ENCODE results near the gene CLSTN2. TPM values are rescaled to one million over a fixed set of nuclear protein-coding genes. Genes with fewer than 3 reads are reported as not detected.

CLSTN2 gene
- total and polyA plus RNA-seq, 2 of the 8 experiments (the other 6 are each of a cell fraction or from before 2014, with no cell fraction given), result 0.39 to 0.52 TPM

DNA sequence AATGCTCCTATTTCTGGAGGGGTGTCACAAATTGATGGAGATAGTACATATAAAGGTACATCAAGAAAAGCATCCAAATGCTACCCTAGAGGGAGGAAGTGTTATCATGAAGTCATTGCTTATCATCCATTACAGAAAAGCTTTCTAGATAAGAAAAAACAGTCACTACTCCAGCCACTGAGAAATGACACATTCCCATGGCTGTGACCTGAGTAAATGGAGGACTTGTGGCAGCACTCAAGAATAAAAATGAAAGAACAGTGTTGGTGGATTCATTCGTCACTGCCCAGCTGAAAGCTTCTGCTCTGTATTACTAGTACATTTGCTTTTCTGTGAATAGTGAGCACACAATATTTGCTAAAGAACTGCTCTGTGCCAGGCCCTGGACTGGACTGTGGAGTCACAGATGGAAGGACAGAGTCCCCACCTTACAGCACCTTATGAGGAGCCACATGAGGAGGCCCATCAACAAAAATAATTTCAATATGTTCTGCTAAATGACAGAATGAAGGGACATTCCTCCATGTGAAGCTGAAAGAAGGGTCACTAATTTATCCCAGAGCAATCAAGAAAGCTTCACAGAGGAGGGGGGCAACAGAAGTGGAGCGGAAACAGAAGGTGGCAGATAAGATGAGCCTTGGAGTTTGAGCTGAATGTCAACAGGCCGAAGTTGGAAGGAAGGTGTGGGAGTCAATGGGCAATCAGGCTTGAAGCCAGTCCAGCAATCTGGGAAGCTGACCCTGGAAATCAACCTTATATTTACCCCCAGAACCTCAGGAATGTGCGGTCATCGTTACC lies 399.3 kb downstream of the CLSTN2 start:
- Histone ChIP-seq H3K18ac (ENCODE audit: extremely low read depth, low read length) (no peak overlapping the region), H3K23me2 (ENCODE audit: low read depth, low read length) (no peaks in the 10 kb centered on the region), H3K4me2 (ENCODE audit: insufficient read depth in 1 of 2, low read depth in 2 of 2, low read length in 2 of 2) (no peak overlapping the region), H3K4ac (replicated peaks; ENCODE audit: insufficient read length, low read depth, low read length) (no peak overlapping the region), H3K9me3 (ENCODE audit: insufficient read depth in 2 of 2, low read depth in 1 of 2, low read length in 1 of 2) (no peaks in the 10 kb centered on the region), H4K5ac (ENCODE audit: insufficient read length, low read depth, low read length) (no peak overlapping the region), H3K4me1 (replicated peaks in 1 of 4; ENCODE audit: control insufficient read depth in 3 of 4, insufficient read depth in 4 of 4, low read length in 3 of 4) (no peaks in the 10 kb centered on the region), H2AK5ac (ENCODE audit: low read depth, low read length) (no peak overlapping the region), H2BK20ac (ENCODE audit: low read length) (no peak overlapping the region), H2AFZ (ENCODE audit: low read length) (no peak overlapping the region), H2BK120ac (replicated peaks; ENCODE audit: low read depth, low read length) (no peak overlapping the region), H3K9ac (replicated peaks in 1 of 4; ENCODE audit: extremely low read depth in 1 of 4, low read depth in 3 of 4, low read length in 3 of 4) (no peak overlapping the region), H2BK15ac (ENCODE audit: low read length) (no peak overlapping the region), H3K14ac (ENCODE audit: insufficient read length) (no peak overlapping the region), H3K4me3 (ENCODE audit: extremely low read depth in 1 of 4, insufficient read depth in 2 of 4, low read depth in 3 of 4, low read length in 4 of 4) (no peak overlapping the region), H3K23ac (ENCODE audit: insufficient read length) (no peak overlapping the region), H3K56ac (replicated peaks; ENCODE audit: insufficient read length, low read depth, low read length) (no peak overlapping the region), H2BK5ac (ENCODE audit: low read depth, low read length) (no peak overlapping the region), H3K27me3 (replicated peaks in 1 of 4; ENCODE audit: control insufficient read depth in 3 of 4, extremely low read depth in 1 of 4, insufficient read depth in 3 of 4, low read length in 3 of 4) (no peaks in the 10 kb centered on the region; a peak in 1 of 7 replicates), H4K20me1 (replicated peaks in 1 of 2; ENCODE audit: control insufficient read depth in 1 of 2, insufficient read depth in 2 of 2, low read length in 2 of 2) (no peaks in the 10 kb centered on the region), H4K8ac (ENCODE audit: extremely low read depth, insufficient read depth, low read length) (no peak overlapping the region), H3K79me1 (ENCODE audit: low read depth, low read length) (no peaks in the 10 kb centered on the region), H2BK12ac (ENCODE audit: low read depth, low read length) (no peak overlapping the region), H3K36me3 (ENCODE audit: control insufficient read depth in 2 of 4, insufficient read depth in 4 of 4, low read length in 3 of 4) (no peaks in the 10 kb centered on the region), H3K27ac (ENCODE audit: low read depth, low read length) (no peak overlapping the region), H4K91ac (replicated peaks; ENCODE audit: insufficient read length, low read length) (no peak overlapping the region), H3K79me2 (ENCODE audit: control insufficient read depth in 1 of 2, insufficient read depth in 2 of 2, low read length in 2 of 2) (no peaks in the 10 kb centered on the region)
- ChIA-PET CTCF (ENCODE audit: partially characterized antibody) (interaction anchor here (0.9 to 1.4 kb wide), 2 partner anchors 57 to 245 kb away, joined by 4 read pairs; no protein-coding TSS in a partner anchor), POLR2A (ENCODE audit: partially characterized antibody) (no interaction called here)
- no peak for DNase-seq (ENCODE audit: low read depth in 1 of 2, low spot score in 2 of 2)
- WGBS, 2 experiments (ENCODE audit: extremely low coverage in 1 of 2, insufficient coverage in 1 of 2, insufficient read length in 1 of 2, insufficient replicate concordance in 2 of 2, low coverage in 1 of 2, low lambda C conversion rate in 2 of 2, missing lambda C conversion rate in 1 of 2), result 68% methylated on average over 5 of the region's 5 CpGs; no CpG with 5 or more reads in 1 of the 2 experiments
- no peak for FAIRE-seq
- no peak for TF ChIP-seq JUND (IDR thresholded peaks at IDR 0.05; ENCODE audit: low read length)
- TF ChIP-seq NANOG (IDR thresholded peaks at IDR 0.05; ENCODE audit: insufficient read depth, low read depth, low read length, poor library complexity, severe bottlenecking), result no peak
- TF ChIP-seq EP300 (IDR thresholded peaks at IDR 0.05; ENCODE audit: borderline replicate concordance in 1 of 2, low read depth in 2 of 2, low read length in 2 of 2), result no peak
- TF ChIP-seq SIRT6 (IDR thresholded peaks at IDR 0.05; ENCODE audit: low read length), result no peak
- TF ChIP-seq SRF (IDR thresholded peaks at IDR 0.05; ENCODE audit: low read depth, low read length), result no peak
- no peak for TF ChIP-seq ATF2 (IDR thresholded peaks at IDR 0.05; ENCODE audit: low read length)
- no peak for TF ChIP-seq GTF2F1 (IDR thresholded peaks at IDR 0.05; ENCODE audit: borderline replicate concordance, low read depth, low read length)
- no peak for TF ChIP-seq PHF8 (conservative IDR thresholded peaks at IDR 0.05; ENCODE audit: low read depth, low read length)
- TF ChIP-seq TCF12 (IDR thresholded peaks at IDR 0.05; ENCODE audit: low read depth, low read length), result no peak
- no peak for TF ChIP-seq RNF2 (IDR thresholded peaks at IDR 0.05; ENCODE audit: borderline replicate concordance, low read depth, low read length, missing control alignments, poor library complexity, severe bottlenecking)

Data from H1 (cell line).